GM23338 (cell line): ENCODE measurements around the gene CAPG.

ENCODE experiments used
- POLR2AphosphoS5 ChIP-seq: IDR thresholded peaks from 2 replicates; pipeline ENCODE4 v1.6.1; 2016; ENCODE audit warnings: antibody characterized with exemption, low read depth
- TF ChIP-seq, protein P1 (sequence below), 2 experiments: fragments of 200-600 bp in 1 of 2; sonication (generic) in 1 of 2; conservative IDR thresholded peaks; 2 replicates each; pipeline versions ENCODE4 v1.5.1 to v1.6.1; 2016 to 2017; ENCODE audit warnings: antibody characterized with exemption in 2 of 2, low read depth in 2 of 2, mild to moderate bottlenecking in 2 of 2, moderate library complexity in 1 of 2

DNA sequence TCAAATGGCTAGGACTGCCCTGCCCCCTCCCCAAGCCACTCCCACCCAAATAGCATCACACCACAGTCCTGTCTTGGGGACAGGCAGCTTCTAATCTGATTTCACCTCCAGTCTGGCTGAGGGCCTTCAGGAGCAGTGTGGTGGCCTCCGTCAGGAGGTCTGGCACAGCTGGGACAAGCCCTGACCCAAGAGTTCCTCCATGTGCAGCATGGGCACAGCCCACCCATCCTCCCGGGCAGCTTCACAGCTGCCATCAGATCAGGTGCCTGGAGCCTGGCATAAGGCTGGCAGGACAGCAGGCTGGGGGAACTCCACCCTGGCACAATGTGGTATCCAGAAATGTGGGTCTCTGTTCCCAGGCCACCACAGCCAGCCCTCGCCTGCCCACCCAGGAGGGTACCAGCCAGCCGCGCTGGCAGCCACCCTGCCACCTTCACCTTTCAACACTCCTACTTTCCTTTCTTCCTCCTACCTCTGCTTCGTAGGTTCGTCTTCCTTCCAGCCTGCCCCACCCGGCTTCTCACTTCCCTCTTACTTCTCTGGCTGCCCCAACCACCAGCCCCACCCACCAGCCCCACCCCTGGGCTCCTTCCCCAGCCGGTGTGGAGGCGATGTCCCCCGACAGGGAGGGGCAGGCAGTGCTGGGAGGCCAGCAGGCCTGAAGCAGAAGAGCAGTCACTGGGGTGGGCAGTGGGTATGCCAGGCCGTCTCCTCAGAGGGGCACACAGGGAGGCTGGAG lies at the start of gene CAPG:
- TF ChIP-seq, protein P1, sequence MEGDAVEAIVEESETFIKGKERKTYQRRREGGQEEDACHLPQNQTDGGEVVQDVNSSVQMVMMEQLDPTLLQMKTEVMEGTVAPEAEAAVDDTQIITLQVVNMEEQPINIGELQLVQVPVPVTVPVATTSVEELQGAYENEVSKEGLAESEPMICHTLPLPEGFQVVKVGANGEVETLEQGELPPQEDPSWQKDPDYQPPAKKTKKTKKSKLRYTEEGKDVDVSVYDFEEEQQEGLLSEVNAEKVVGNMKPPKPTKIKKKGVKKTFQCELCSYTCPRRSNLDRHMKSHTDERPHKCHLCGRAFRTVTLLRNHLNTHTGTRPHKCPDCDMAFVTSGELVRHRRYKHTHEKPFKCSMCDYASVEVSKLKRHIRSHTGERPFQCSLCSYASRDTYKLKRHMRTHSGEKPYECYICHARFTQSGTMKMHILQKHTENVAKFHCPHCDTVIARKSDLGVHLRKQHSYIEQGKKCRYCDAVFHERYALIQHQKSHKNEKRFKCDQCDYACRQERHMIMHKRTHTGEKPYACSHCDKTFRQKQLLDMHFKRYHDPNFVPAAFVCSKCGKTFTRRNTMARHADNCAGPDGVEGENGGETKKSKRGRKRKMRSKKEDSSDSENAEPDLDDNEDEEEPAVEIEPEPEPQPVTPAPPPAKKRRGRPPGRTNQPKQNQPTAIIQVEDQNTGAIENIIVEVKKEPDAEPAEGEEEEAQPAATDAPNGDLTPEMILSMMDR (conservative IDR thresholded peaks at IDR 0.05; ENCODE audit: low read depth in 2 of 2): no peak
- TF ChIP-seq POLR2AphosphoS5: 0 out of 2 replicates have a peak, but pooled peaks have one; percentile 27
